Activated naive CD4-positive, alpha-beta T cell treated with anti-CD3 and anti-CD28 coated beads for 36 hours (primary cell): Measurements from ENCODE around the gene LRFN2. TPM values are rescaled to one million over a fixed set of nuclear protein-coding genes. Genes with fewer than 3 reads are reported as not detected.

ENCODE experiments used
- CTCF ChIA-PET: fragments of 350-600 bp; sonication (Branson Sonifier 250); formaldehyde crosslinking; loops from one replicate; lab custom pipeline; 2021; ENCODE audit warnings: antibody characterized with exemption; lab: Charles Lee
- DNase-seq: peaks from one replicate; pipeline ENCODE4 v3.0.0-alpha.2; 2020
- H3K27ac Mint-ChIP-seq: one replicate; pipeline ENCODE4 v1.8.0; 2021; ENCODE audit warnings: mild to moderate bottlenecking, mixed read lengths
- H3K27me3 Mint-ChIP-seq: one replicate; pipeline ENCODE4 v1.8.0; 2021; ENCODE audit warnings: low read depth, mixed read lengths
- H3K36me3 Mint-ChIP-seq: one replicate; pipeline ENCODE4 v1.8.0; 2021; ENCODE audit warnings: low read depth, mixed read lengths
- H3K4me1 Mint-ChIP-seq: one replicate; pipeline ENCODE4 v1.8.0; 2021; ENCODE audit warnings: low read depth, mixed read lengths
- H3K4me3 Mint-ChIP-seq: one replicate; pipeline ENCODE4 v1.8.0; 2021; ENCODE audit warnings: mild to moderate bottlenecking, moderate library complexity, mixed read lengths
- H3K9me3 Mint-ChIP-seq: one replicate; pipeline ENCODE4 v1.8.0; 2021; ENCODE audit warnings: mixed read lengths
- intact Hi-C: fragments of 100-400 bp; cut with micrococcal nuclease; formaldehyde crosslinking; loops from one replicate; pipeline ENCODE4 v1.15.1; 2023
- total RNA-seq, 2 experiments: library from RNA; stranded (reverse); gene quantifications; one replicate each; pipeline ENCODE4 v1.2.3, GENCODE V29; 2021

LRFN2 gene
- total RNA-seq, 2 experiments from 2014 or later: not detected

DNA sequence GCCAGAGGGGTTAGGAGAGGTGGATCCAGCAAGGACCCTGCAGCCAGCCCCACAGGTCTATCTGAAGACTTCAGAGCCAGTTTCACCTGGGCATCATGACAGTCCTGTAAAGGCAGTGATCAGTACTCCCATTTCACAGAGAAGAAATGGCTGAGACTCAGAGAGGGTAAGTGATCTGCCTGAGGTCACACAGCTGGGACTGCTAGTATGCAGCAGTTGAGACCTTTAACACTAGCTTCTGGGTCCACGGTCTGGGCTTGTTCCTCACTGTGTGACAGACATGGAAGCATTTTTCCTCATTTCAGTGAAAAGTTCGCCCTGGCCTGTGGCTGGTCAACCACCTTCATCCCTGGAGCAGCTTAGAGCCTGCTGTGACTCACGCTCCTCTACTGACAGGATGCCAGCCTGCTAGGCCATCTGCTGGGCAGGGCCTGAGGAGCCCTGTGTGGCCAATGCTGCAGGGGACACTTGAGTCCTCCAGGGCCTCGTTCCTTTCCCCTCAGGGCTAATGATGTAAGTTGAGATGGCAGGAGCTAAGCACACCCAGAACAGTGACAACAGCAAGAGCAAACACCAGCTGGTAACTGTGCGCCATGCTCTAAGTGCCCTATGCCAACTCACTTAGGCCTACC is 192.0 kb downstream of the LRFN2 start:
- intact Hi-C loops: no loop called here
- no peaks in the 10 kb centered on the region for H3K9me3 Mint-ChIP-seq
- H3K4me3 Mint-ChIP-seq: no peak overlapping the region
- H3K4me1 Mint-ChIP-seq: peaks cover 11% of the 10 kb centered on the region
- DNase-seq: no peak
- no peak overlapping the region for H3K27ac Mint-ChIP-seq
- H3K36me3 Mint-ChIP-seq: no peaks in the 10 kb centered on the region
- H3K27me3 Mint-ChIP-seq: no peaks in the 10 kb centered on the region
- CTCF ChIA-PET: interaction anchor here (1.0 to 1.2 kb wide), 2 partner anchors 10 to 20 kb away, joined by 3 read pairs; no protein-coding TSS in a partner anchor

- peaks cover 6% of the 10 kb centered on the region for H3K27me3 Mint-ChIP-seq
- H3K36me3 Mint-ChIP-seq: no peaks in the 10 kb centered on the region
- no peak overlapping the region for H3K27ac Mint-ChIP-seq
- no peak overlapping the region for H3K4me3 Mint-ChIP-seq
- DNase-seq: no peak
- no peaks in the 10 kb centered on the region for H3K9me3 Mint-ChIP-seq
- intact Hi-C loops: no loop called here
- peaks cover 19% of the 10 kb centered on the region for H3K4me1 Mint-ChIP-seq
- CTCF ChIA-PET: interaction anchor here (1.0 kb wide), 1 partner anchor 9 kb away, joined by 3 read pairs; no protein-coding TSS in a partner anchor
These were observed 192.8 kb downstream of the LRFN2 start for GRCh38 chr6:40394381-40394780.

DNA sequence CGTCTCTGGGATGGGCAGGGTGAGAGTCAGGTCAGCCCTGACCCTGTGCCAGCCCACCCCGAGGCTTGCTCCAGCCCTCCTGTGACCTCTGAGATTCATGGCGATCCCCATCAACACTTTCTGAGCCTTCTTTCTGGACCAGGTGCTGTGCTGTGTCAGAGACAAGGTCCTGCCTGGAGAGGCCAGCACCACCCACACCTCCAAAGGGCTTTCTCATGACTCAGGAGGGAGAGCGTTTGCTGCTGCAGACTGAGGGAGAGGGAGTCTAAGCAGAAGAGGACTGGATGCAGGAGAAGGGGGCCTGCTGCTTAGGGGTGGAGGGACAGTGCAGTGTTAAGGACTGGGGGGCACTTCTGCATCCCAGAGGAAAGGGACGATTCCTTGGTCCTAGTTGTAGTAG is 193.5 kb downstream of the LRFN2 start:
- Mint-ChIP-seq H3K27me3 (peaks cover 6% of the 10 kb centered on the region), H3K4me3 (no peak overlapping the region), H3K27ac (no peak overlapping the region), H3K36me3 (no peaks in the 10 kb centered on the region), H3K9me3 (no peaks in the 10 kb centered on the region), H3K4me1 (peaks cover 27% of the 10 kb centered on the region)
- DNase-seq: no peak
- CTCF ChIA-PET: no interaction called here
- intact Hi-C loops: no loop called here

DNA sequence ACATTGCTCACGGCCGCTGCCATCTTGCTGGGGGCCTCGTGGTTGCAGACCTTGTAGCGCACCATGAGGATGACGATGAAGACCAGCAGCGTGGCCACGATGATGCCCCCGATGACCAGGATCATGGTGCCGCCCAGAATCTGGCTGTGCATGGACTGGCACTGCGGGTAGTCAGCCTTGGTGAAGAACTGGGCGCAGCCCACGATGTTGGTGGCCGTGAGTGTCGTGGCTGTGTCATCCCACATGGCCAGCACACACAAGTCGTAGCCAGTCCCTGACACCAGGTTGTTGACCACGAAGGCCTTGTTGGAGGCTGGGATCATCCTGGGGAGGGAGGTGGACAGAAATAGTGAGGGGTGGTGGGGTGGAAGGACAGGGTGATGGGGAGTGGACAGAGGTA is 194.6 kb downstream of the LRFN2 start:
- CTCF ChIA-PET: no interaction called here
- H3K9me3 Mint-ChIP-seq: no peaks in the 10 kb centered on the region
- DNase-seq: no peak
- intact Hi-C loops: no loop called here
- H3K4me3 Mint-ChIP-seq: no peak overlapping the region
- H3K4me1 Mint-ChIP-seq: peaks cover 33% of the 10 kb centered on the region
- H3K27me3 Mint-ChIP-seq: peaks cover 11% of the 10 kb centered on the region
- H3K36me3 Mint-ChIP-seq: no peaks in the 10 kb centered on the region
- H3K27ac Mint-ChIP-seq: no peak overlapping the region

DNA sequence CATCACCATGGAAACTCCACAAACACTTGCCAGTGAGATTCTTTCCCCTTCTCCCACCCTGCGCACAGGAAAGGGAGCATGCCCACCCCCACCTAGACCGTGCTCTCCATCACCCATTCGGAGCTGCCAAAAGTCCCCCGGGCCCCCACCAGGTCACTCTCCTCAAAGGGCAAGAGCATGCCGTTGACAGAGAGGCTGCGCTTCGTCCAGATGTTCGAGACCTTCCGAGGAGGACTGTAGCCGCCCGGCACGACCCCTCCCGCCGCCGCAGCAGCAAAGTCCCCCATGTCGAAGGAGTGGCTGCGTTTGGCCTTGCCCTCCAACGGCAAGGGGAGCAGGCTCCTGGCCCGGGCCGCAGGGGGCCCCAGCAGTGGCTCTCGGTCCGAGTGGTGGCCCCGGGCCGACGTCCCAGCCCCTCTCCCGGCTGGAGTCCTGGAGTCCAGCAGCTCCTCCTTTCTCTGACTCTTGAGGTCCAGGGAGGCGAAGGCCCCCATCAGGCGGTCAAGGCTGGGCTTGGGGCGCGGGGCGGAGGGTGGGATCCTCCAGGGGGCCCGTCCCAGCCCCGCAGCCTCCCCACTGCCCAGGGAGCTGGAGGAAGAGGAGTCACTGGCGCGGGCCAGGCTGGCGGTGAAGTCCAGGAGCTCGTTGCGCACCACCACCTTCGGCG is 195.2 kb downstream of the LRFN2 start:
- DNase-seq: no peak
- Mint-ChIP-seq H3K36me3 (no peaks in the 10 kb centered on the region), H3K27ac (no peak overlapping the region), H3K9me3 (no peaks in the 10 kb centered on the region), H3K4me3 (no peak overlapping the region), H3K4me1 (peaks cover 39% of the 10 kb centered on the region), H3K27me3 (peaks cover 11% of the 10 kb centered on the region)
- CTCF ChIA-PET: no interaction called here
- intact Hi-C loops: no loop called here

GRCh38 chr6:40391086-40391485 is 196.1 kb downstream of the LRFN2 start:
- H3K27ac Mint-ChIP-seq: no peak overlapping the region
- H3K36me3 Mint-ChIP-seq: no peaks in the 10 kb centered on the region
- CTCF ChIA-PET: no interaction called here
- intact Hi-C loops: no loop called here
- peaks cover 48% of the 10 kb centered on the region for H3K4me1 Mint-ChIP-seq
- H3K27me3 Mint-ChIP-seq: peaks cover 11% of the 10 kb centered on the region
- no peak overlapping the region for H3K4me3 Mint-ChIP-seq
- DNase-seq: no peak
- H3K9me3 Mint-ChIP-seq: no peaks in the 10 kb centered on the region

GRCh38 chr6:40390144-40390800 is 196.9 kb downstream of the LRFN2 start:
- CTCF ChIA-PET: no interaction called here
- Mint-ChIP-seq H3K4me3 (no peak overlapping the region), H3K27ac (no peak overlapping the region), H3K9me3 (no peaks in the 10 kb centered on the region), H3K27me3 (peaks cover 11% of the 10 kb centered on the region), H3K36me3 (no peaks in the 10 kb centered on the region), H3K4me1 (peaks cover 50% of the 10 kb centered on the region)
- no peak for DNase-seq
- intact Hi-C loops: no loop called here

- intact Hi-C loops: no loop called here
- Mint-ChIP-seq H3K4me1 (peaks cover 51% of the 10 kb centered on the region), H3K4me3 (no peak overlapping the region), H3K27me3 (peaks cover 11% of the 10 kb centered on the region), H3K9me3 (no peaks in the 10 kb centered on the region), H3K36me3 (no peaks in the 10 kb centered on the region), H3K27ac (no peak overlapping the region)
- CTCF ChIA-PET: no interaction called here
- no peak for DNase-seq
These were observed 197.9 kb downstream of the LRFN2 start for GRCh38 chr6:40389254-40389653.

DNA sequence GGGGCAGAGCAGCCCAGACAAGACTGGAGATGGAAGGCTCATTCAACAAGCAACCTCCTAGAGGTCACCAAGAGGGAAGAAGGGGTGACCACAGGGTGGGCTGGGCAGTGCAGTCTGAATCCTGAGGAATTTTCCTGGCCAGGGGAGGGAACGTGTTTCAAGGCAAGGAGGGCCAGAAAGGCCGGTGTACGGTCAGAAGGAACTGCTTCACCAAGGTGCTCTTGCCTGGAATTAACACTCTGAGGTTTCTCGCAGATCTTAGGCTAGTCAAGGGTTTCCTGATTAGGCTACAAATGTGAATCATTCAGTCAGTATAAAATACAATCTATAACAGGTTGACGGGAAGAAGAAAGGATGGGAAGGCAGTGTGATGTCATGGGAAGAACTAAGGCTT is 199.3 kb downstream of the LRFN2 start:
- Mint-ChIP-seq H3K9me3 (no peaks in the 10 kb centered on the region), H3K36me3 (no peaks in the 10 kb centered on the region), H3K27me3 (peaks cover 11% of the 10 kb centered on the region), H3K27ac (peak overlapping the region; percentile 30), H3K4me3 (no peak overlapping the region), H3K4me1 (peaks cover 48% of the 10 kb centered on the region)
- intact Hi-C loops: no loop called here
- CTCF ChIA-PET: no interaction called here
- DNase-seq: no peak

- Mint-ChIP-seq H3K4me3 (no peak overlapping the region), H3K36me3 (no peaks in the 10 kb centered on the region), H3K27me3 (peaks cover 11% of the 10 kb centered on the region), H3K4me1 (peaks cover 48% of the 10 kb centered on the region), H3K27ac (peak overlapping the region; percentile 30), H3K9me3 (no peaks in the 10 kb centered on the region)
- intact Hi-C loops: no loop called here
- no peak for DNase-seq
- CTCF ChIA-PET: no interaction called here
These were observed 199.9 kb downstream of the LRFN2 start for GRCh38 chr6:40387127-40387870.

GRCh38 chr6:40386200-40386599 is 201.0 kb downstream of the LRFN2 start:
- Mint-ChIP-seq H3K9me3 (no peaks in the 10 kb centered on the region), H3K36me3 (no peaks in the 10 kb centered on the region), H3K4me1 (peaks cover 46% of the 10 kb centered on the region), H3K27me3 (peaks cover 11% of the 10 kb centered on the region), H3K4me3 (no peak overlapping the region), H3K27ac (no peak overlapping the region)
- CTCF ChIA-PET: interaction anchor here (1.0 kb wide), 1 partner anchor 29 kb away, joined by 3 read pairs; no protein-coding TSS in a partner anchor
- DNase-seq: no peak
- intact Hi-C loops: no loop called here

DNA sequence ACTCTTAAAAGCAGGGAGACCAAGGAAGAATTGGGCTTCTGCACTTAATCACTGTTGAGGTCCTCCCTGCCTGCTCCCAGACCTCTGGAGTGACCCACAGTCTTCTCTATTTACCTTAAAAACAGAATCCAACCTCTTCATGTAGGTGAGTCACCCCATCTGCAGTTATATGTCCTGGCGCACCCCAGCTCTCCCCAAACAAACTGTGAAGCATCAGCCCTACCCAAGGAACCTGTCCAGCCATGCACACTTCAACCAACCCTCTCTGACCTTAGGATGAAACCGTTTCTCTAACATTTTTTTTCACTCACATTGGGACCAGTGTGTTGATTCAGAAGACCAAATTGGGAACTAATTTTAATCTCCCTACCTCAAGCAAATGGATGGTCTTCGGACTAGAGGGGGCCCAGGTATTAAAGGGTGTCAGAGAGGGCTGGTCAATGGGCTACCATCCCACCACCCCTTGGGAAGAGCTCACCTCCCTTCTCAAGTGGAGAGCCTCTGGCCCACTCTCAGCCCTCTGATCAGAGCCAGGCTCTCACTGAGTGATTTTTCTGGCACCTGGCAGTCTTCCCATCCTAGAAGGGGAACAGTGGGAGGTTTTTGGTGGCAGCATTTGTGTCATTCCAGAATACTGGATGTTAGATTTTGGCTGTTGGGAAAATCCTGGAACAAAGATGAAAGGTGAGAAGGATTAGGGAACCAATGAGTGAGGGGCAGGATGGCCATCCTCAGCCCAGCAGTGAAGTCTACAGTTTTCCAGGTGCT is 203.6 kb downstream of the LRFN2 start:
- CTCF ChIA-PET: no interaction called here
- H3K27ac Mint-ChIP-seq: no peak overlapping the region
- intact Hi-C loops: no loop called here

More for the DNA sequence above, 203.6 kb downstream of the LRFN2 start:
- Mint-ChIP-seq H3K27me3 (peaks cover 5% of the 10 kb centered on the region), H3K4me1 (peaks cover 24% of the 10 kb centered on the region), H3K9me3 (no peaks in the 10 kb centered on the region), H3K36me3 (no peaks in the 10 kb centered on the region), H3K4me3 (no peak overlapping the region)
- DNase-seq: no peak
